GM18868 (cell line): Measurements from ENCODE around the gene TAF1C.
"Not testable (repeated sequence)": the region's sequence is repeated elsewhere in the genome, so short reads cannot be mapped to it uniquely, and the experiment has no call there.

Experiments
- ATAC-seq: cut with Tn5 transposase; IDR thresholded peaks from one replicate; pipeline ENCODE4 v1.9.1; 2021; ENCODE audit warnings: mild to moderate bottlenecking, moderate library complexity; ENCODE audit not compliant: unreplicated experiment

Gene TAF1C, protein sequence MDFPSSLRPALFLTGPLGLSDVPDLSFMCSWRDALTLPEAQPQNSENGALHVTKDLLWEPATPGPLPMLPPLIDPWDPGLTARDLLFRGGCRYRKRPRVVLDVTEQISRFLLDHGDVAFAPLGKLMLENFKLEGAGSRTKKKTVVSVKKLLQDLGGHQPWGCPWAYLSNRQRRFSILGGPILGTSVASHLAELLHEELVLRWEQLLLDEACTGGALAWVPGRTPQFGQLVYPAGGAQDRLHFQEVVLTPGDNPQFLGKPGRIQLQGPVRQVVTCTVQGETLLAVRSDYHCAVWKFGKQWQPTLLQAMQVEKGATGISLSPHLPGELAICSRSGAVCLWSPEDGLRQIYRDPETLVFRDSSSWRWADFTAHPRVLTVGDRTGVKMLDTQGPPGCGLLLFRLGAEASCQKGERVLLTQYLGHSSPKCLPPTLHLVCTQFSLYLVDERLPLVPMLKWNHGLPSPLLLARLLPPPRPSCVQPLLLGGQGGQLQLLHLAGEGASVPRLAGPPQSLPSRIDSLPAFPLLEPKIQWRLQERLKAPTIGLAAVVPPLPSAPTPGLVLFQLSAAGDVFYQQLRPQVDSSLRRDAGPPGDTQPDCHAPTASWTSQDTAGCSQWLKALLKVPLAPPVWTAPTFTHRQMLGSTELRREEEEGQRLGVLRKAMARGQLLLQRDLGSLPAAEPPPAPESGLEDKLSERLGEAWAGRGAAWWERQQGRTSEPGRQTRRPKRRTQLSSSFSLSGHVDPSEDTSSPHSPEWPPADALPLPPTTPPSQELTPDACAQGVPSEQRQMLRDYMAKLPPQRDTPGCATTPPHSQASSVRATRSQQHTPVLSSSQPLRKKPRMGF

DNA sequence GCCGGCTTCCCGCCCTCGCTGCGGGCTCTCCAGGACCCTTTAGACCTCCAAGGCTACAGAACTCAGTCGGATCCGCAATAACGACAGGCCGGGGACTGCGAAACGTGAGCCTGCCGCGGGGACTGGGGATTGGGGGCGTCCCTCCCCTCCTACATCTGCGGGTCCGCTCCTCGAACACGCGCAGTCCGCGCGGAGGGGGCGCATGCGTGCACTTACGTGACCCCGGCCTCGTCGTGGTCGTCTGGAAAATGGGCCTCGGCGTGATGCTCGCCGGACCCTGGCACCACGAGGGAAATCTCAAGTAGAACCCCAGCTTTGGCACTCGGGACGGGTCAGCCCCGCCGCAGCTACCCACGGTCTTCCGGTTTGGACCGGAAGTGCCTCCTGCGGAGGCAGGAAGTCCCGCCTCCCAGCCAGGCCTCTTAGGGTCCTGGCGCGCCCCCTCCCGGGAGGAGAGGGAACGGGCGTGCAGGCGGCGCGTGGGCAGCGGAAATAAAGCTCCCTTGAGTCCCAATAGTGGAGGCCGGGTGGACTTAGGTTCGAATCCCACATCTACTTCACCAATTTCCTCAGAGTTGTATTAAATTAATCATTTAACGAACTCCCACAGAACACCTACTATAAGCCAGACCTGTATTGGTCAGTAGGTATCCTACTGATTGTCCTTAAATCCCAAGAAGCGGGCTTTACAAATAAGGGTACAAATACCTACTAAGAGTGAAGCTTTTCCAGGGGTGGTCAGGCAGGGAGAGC lies at the start of gene TAF1C:
TAF1C (minus strand) TSS at position 373 of the 753 bp plus-strand sequence. CDS start 2,069 bp downstream, outside the sequence.
- peak; percentile 99 for ATAC-seq

DNA sequence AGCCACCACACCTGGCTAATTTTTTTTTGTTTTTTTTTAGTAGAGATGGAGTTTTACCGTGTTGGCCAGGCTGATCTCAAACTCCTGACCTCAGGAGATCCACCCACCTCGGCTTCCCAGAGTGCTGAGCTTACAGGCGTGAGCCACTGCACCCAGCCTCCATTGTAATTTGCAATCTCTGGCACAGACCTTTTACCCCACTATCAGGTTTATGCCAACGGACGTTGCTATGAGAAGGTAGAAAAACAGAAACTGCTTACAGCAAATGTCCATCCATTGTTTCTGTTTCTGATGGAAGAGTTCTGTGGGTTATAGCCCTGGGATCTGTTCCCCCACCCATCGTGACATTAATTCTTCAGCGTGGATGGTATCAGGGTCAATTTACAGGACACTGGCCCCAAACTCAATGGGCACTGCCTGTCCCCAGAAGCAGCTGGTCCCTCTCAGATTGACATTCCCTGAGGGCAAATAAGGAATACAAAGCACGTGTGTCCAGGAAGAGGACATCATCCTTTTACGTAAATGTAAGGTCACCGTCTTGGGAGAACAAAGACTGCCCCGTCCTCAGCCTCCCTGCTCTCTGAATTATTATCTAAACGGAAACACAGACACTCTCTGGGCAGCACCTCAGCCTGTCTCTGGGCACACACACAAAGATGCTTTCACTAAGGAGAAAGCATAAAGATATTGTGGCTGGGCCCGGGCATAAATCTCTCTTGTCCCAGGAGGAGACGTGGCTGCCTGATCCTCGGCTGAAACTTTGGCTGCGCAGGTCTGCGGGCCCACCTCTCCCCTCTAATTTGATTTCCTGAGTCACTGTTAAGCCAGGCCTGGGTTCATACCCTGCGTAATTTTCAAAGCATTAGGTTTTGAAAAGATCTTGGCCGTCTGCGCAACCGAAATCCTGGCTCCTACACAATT lies 47.7 kb upstream of the TAF1C start:
- ATAC-seq, result no peak

DNA sequence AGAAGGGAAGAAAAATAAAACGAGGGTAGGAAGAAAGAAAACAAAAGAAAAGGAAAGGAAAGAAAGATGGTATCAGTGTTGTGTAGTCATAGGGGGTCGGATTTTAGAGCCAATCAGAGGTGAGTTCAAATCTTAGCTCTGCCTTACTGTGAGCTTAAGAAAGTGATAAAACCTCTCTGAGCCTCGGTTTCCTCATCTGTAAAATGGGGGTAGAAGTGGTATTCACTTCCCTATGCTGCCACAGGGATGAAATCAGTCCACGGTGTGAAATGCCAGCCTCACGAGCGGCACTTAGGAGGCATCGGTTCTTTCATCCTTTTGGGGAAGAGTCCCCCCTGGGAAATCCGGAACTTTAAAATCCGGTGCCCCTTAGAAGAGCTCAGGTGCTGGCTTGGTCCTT lies 46.9 kb upstream of the TAF1C start:
- no peak for ATAC-seq

DNA sequence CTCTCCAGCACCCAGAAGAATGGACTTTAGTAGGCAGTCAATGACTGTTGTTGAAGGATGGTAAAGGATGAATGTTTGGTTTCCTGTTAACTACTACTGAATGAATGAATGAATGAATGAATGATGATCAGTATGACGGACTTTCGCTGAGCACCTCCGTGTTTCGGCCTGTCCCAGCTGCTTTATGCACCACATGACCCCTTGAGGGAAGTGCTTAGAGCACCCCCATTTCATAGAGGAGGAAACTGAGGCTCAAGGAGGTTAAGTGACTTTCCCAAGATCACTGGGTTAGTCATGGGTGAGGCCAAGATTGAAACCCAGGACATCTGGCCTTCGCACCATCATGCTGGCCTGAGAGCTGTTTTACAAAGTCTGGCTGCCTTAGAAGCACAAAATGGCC lies 46.1 kb upstream of the TAF1C start:
- no peak for ATAC-seq

DNA sequence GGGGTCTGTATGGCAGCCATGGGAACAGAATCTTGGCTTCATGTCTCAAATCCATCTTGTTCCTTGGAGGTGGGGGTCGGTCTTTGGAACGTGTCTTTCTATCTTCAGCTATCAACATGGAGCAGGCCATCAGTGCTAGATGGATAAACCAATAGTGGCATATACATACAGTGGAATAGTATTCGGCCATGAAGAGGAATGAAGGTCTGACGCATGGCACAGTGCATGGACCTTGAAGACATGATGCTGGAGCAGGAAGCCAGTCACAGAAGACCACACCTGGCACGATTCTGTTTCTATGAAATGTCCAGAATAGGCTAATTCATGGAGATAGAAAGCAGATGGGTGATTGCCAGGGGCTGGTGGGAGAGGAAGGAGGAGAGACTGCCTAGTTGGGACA lies 45.2 kb upstream of the TAF1C start:
- ATAC-seq, result no peak

DNA sequence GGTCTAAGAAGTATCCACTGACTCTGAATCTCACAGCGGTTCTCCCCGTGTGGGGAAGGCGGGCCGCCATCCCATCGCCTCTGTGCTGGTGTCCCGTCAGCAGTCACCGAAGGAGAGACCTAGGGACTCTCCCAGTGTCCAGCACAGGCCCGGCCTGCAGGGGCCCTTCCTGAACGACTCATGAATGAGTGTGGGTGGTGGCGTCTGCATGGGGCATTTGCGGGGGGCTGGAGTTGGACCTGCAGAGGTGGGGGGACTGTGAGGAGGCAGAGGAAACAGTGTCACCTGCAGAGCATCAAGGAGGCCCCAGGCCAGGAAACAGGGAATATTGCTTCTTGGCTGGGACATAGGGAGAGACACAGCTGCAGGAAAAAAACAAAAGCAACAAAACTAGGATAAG lies 42.6 kb upstream of the TAF1C start:
- no peak for ATAC-seq

DNA sequence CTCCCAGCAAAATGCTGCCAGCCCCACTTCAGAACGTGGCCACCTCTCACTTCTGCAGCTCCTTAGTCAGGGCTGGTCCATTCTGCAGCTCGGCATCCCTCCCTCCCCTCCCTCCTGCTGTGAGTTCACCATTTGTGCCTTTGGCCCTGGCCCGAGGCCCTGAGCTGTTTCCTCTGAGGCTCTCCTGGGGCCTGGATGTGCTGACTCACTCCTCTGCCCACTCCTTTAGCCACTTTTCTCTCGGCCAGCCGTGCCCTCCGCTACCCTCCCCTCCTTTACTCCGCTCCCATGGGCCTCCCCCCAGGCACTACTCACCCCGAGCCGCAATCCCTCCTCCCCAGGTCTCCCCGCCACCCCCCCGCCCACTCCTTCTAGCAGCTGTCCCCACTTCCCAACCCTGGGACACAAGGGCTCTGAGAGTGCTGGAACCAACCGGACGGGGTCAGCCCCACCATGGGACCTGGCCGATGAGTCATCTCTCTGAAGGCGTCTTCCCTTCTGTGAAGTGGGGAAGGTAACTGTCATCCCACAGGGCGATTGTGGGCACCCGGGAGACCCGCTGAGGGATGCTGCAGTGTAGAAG lies 41.5 kb upstream of the TAF1C start:
- ATAC-seq, result no peak

DNA sequence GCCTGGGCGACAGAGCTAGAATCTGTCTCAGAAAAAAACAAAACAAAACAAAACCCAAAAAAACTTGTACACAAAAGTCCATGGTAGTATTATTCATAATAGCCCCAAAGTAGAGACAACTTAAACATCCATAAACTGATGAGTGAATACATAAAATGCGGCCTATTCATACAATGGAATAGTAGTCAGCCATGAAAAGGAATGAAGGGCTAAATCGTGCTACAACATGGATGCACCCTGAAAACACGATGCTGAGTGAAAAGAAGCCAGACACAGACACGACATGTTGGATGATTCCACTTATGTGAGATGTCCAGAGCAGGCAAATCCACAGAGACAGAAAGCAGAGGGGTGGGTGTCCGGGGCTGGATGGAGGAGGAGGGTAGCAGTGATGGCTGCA lies 40.7 kb upstream of the TAF1C start:
- no peak for ATAC-seq

DNA sequence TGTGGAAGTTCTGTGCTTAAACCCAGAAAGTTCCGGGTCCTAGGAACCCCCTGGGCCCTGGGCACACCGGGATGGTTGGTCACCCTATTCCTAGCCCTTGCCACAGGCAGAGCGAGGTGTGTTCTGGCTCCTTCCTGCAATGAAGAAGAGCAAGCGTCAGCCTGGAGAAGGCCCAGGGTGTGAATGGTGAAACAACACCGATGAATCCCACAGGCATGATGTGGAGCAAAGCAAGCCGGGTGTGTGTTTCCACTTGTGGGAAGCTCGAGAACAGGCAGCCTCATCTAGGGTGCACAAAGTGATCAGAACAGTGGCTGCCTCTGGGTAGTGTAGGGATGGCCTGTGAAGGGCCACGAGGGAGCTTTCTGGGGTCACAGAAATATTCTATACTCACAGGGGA lies 39.2 kb upstream of the TAF1C start:
- ATAC-seq, result no peak

DNA sequence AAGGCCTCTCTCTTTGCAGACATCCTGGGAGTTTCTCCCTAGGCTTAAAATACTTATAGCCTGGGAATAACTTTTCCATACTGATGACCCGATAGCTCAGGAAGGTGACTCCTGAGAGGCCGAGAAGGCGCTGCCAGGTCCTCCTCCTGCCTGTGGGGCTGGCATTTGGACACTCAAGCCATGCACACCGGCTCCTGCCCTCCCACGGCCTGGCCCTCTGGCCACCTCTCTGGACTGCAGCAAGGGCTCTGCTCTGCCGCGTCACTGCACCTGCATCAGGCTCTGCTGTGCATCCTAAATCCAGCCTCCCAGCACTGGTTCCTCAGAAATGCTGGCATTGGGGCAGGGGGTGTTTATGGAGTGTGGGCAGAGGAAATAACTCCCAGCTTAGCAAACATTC lies 38.7 kb upstream of the TAF1C start:
- no peak for ATAC-seq

DNA sequence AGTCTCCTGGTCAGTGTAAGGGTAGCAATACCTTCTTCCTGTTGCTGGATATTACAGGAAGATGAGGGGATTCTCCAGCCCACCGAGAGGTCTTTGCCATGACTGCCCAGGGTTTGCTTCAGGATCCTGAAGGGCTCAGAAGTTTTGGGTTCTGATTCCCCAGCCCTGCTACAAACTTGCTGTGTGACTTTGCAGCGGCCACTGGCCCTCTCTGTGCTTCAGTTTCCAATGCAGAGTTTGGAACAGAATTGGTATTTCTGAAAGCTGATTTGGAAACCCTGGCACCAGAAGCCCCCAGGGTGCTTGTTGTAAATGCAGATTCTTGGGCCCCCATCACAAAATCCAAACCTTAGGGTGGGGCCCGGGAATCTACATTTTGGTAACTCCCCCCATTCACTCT lies 38.3 kb upstream of the TAF1C start:
- no peak for ATAC-seq

DNA sequence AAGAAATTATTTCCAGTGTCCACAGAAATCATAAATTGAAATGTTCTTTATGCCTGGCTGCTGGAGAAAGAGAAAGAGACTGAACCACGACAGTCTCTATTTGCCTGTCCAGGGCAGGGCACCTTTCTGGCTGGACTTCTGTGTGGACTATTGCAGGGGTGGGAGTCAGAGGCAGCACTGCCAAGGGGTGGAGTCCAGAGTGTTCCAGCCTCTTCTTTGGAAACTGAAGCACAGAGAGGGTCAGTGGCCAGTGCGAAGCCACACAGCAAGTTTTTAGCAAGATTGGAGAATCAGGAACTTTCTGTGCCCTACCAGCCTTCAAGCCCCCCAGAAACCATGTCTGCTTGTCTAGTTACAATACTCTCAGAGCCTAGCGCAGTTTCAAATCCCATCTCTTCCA lies 37.7 kb upstream of the TAF1C start:
- ATAC-seq, result no peak

DNA sequence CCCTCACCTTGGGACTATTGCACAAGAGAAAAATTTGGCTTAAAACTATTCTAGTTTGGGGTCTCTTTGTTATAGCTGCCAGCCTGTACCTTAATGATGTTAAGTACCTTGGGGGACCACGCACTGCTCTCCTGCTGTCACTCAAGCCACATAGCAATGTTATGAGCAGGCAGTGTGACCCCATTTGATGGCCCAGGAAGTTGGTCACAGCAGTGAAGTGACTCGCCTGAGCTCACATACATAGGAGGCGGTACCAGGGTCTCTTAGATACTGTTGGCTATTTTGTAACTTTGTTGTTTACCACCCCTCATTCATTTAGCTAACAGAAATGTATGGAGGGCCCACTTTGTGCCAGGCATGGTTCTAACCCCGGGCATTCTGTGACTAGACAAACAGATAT lies 36.6 kb upstream of the TAF1C start:
- ATAC-seq, result no peak

DNA sequence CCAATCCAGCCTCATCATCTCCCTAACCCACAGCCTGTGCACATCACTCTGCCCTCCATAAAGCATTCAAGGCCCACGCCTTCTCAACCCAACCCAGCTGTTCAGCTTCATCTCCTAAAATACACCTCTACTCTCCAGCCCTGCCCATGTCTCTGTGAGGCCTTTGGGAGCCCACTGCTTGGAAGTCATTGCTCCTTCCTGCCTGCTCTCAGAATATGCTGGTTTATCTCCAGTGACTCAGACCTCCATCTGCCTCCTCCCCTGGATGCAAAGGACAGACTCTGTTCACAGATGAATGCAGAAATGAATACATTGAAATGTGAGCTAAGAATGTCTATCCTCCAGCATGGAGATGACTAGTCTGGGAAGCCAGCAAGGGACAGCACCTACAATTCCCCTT lies 34.0 kb upstream of the TAF1C start:
- no peak for ATAC-seq

DNA sequence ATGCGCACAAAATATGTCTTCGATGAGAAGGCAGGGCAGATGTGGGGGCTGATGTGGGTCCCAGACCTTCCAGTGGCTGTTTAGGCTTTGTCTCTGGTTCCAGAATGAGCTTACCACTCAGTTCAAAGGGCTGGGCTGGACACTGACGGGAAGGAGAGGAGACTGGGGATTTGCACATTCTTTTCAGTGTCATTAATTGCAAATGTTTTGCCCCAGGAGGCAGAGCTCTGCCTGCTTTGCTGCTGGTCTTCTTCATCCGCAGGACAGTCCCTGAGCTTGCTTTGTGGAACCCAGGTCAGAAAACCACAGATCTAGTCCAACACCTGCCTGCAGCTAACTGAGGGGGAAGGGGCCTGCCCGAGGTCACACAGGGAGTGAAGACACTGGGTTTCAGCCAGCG lies 32.1 kb upstream of the TAF1C start:
- no peak for ATAC-seq

DNA sequence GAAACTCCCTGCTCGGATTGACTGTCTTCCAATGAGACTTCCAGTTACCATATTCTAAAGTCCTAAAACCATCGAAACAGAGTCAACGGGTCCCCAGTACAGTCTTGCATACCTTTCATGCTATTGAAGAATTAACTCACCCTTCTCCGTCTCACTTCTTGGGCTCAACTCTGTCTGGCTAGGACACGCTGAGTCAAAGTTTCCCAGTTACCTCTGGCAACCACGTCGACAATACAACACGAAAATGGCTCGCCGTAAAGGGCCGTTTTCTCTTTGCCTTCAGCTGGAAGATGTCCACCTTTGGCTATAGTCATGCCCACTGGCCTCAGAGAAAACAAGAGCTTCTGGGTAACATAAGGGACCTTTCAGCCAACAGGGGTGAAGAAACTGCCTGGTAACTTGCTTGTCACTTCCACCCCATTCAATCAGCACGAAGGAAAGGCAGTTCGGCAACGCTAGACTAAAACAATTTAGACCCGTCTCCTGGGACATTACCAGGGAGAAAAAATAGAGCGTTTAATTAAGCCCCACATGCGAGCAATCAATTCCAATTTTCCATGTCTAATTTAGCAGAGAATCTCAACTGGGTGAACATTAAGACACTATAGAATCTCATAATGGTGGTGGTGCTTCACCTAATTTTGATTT lies 31.4 kb upstream of the TAF1C start:
- no peak for ATAC-seq

DNA sequence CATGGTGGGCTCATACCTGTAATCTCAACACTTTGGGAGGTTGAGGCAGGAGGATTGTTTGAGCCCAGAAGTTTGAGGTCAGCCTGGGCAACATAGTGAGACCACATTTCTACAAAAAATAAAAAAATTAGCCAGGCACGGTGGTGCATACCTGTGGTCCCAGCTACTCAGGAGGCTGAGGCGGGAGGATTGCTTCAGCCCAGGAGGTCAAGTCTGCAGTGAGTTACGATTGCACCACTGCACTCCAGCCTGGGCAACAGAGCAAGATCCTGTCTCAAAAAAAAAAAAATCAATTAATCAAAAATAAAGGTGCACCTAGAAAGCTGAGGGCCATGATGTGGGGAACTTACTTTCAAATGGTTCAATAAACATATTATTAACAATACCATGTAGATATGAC lies 29.3 kb upstream of the TAF1C start:
- not testable (repeated sequence) for ATAC-seq

DNA sequence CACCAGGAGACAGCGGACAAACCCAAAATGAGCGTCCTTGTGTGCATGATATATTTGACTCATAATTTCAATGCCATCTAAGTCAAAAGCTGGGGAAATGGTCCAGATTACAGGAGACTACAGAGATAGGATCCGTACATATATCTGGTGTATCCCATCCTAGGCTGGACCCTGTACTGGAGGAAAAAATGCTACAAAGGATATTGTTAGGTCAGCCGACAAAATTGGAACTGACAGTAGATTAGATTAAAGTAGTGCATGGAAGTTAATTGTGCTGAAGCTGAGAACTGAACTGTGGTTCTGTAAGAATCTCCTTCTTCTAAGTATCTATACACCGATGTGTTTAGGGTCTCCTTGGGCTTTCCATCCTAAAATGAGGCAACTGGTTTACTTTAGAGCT lies 28.7 kb upstream of the TAF1C start:
- no peak for ATAC-seq

DNA sequence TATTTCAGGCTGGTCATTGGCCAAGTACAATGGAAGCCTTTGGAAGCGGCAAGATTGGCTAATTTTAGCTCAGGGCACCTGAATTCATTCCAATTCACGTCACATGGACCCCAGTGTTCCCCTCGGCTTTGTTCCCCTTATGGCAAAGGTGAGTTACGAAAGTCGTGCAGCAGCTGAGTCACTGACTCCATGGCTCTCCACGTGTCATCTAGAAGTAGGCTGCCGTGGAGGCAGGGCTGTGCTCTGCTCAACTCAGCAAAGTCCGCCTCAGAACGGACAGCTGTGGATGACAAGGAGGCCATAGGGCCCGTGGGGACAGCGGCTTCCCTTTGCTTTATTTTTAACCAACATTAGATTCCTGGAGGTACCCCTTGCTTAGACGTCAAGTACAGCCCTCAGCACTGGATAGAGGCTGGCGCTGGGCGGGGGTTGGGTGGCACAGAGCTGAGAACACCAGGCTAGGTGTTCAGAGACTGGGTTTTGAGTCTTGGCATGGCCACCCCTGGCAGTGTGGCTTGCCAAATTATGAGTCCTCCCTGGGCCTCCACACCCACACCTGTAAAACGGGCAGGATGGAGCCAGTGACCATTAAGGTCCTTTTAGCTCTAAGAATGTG lies 27.7 kb upstream of the TAF1C start:
- ATAC-seq, result no peak
